K562 (cell line): Measurements from ENCODE around the gene ZBTB38. TPM values are rescaled to one million over a fixed set of nuclear protein-coding genes. Genes with fewer than 3 reads are reported as not detected.

ENCODE experiments used
- ARID3B ChIP-seq: fragments of 250-450 bp; sonication (Bioruptor Pico); IDR thresholded peaks from 2 replicates; pipeline ENCODE4 v1.4.0; 2020; ENCODE audit warnings: borderline replicate concordance
- DMBX1 ChIP-seq: fragments of 250-450 bp; sonication (Bioruptor Pico); IDR thresholded peaks from 2 replicates; pipeline ENCODE4 v1.8.0; 2022; ENCODE audit warnings: inconsistent platforms, mild to moderate bottlenecking, moderate library complexity, borderline replicate concordance
- EGR1 ChIP-seq: fragments of 450-650 bp; conservative IDR thresholded peaks from 2 replicates; pipeline ENCODE4 v1.6.1; 2017; ENCODE audit warnings: mild to moderate bottlenecking
- ELK1 ChIP-seq: sonication (generic); formaldehyde crosslinking; IDR thresholded peaks from 2 replicates; pipeline ENCODE4 v1.8.1; 2022; ENCODE audit warnings: missing genetic modification reagents
- GTF2A2 ChIP-seq: IDR thresholded peaks from 2 replicates; pipeline ENCODE4 v1.6.1; 2016; ENCODE audit warnings: mild to moderate bottlenecking, missing genetic modification characterization, missing compliant biosample characterization
- HLTF ChIP-seq: fragments of 450-650 bp; IDR thresholded peaks from 2 replicates; pipeline ENCODE4 v1.6.1; 2016
- HNRNPK ChIP-seq: fragments of 200-400 bp; formaldehyde crosslinking; IDR thresholded peaks from one replicate; pipeline ENCODE4 v1.6.1; 2018; ENCODE audit warnings: mild to moderate bottlenecking, low read depth, low read length; ENCODE audit not compliant: poor library complexity, severe bottlenecking
- KLF16 ChIP-seq: IDR thresholded peaks from 2 replicates; pipeline ENCODE4 v1.6.1; 2016; ENCODE audit warnings: antibody characterized with exemption
- MCM3 ChIP-seq: fragments of 450-650 bp; IDR thresholded peaks from 2 replicates; pipeline ENCODE4 v1.6.1; 2016
- MTA1 ChIP-seq: fragments of 450-650 bp; IDR thresholded peaks from 2 replicates; pipeline ENCODE4 v1.6.1; 2017; ENCODE audit warnings: borderline replicate concordance
- PCBP2 ChIP-seq: fragments of 200-400 bp; formaldehyde crosslinking; IDR thresholded peaks from 2 replicates; pipeline ENCODE4 v1.6.1; 2018; ENCODE audit warnings: low read length, low read depth, mild to moderate bottlenecking, moderate library complexity; ENCODE audit not compliant: poor library complexity, severe bottlenecking
- PTTG1 ChIP-seq: fragments of 450-650 bp; IDR thresholded peaks from 2 replicates; pipeline ENCODE4 v1.6.1; 2016; ENCODE audit warnings: low read depth, mild to moderate bottlenecking, missing genetic modification characterization, missing compliant biosample characterization
- RCOR1 ChIP-seq, 2 experiments: IDR thresholded peaks; 2 replicates each; pipeline ENCODE4 v1.6.1; 2012; ENCODE audit warnings: low read depth in 2 of 2, low read length in 2 of 2, borderline replicate concordance in 1 of 2, improper control_type of control experiment in 1 of 2
- VEZF1 ChIP-seq: fragments of 200-800 bp; sonication (Bioruptor generic); IDR thresholded peaks from 2 replicates; pipeline ENCODE4 v1.6.1; 2017; ENCODE audit warnings: missing genetic modification characterization, missing compliant biosample characterization
- XRCC5 ChIP-seq: fragments of 200-400 bp; formaldehyde crosslinking; IDR thresholded peaks from 2 replicates; pipeline ENCODE4 v1.6.1; 2017; ENCODE audit warnings: low read depth, mild to moderate bottlenecking, low read length
- ZBTB43 ChIP-seq: sonication (generic); formaldehyde crosslinking; IDR thresholded peaks from 2 replicates; pipeline ENCODE4 v1.8.0; 2023; ENCODE audit warnings: mild to moderate bottlenecking, missing genetic modification reagents
- ZMIZ1 ChIP-seq, 2 experiments: fragments of 150-350 bp in 1 of 2; IDR thresholded peaks; 2 replicates each; pipeline ENCODE4 v1.6.1; 2012 to 2016; ENCODE audit warnings: low read depth in 2 of 2, low read length in 2 of 2, mild to moderate bottlenecking in 1 of 2, moderate library complexity in 1 of 2
- ZNF143 ChIP-seq: sonication (generic); formaldehyde crosslinking; IDR thresholded peaks from 2 replicates; pipeline ENCODE4 v1.9.0; 2022; ENCODE audit warnings: mild to moderate bottlenecking, missing genetic modification reagents
- ZNF668 ChIP-seq: fragments of 250-450 bp; sonication (Bioruptor Pico); IDR thresholded peaks from 2 replicates; pipeline ENCODE4 v1.8.0; 2022; ENCODE audit warnings: mild to moderate bottlenecking, inconsistent platforms
- polyA plus RNA-seq, 8 experiments: library from polyadenylated mRNA; depleted of rRNA in 4 of 8; stranded (reverse) in 5 of 8; unstranded in 3 of 8; fragments of >200 nt; fragmentation: Nextera tagmentation in 2 of 8; fragmentation: Illumina TruSeq in 1 of 8; extraction: Ambion mirVana in 2 of 8; extraction: Trizol in 1 of 8; gene quantifications; 2 replicates each; pipeline versions ENCODE4 v1.2.1 to v1.2.3, GENCODE V29; 2011 to 2014; ENCODE audit warnings: inconsistent platforms in 1 of 8, missing spikeins in 1 of 8
- total RNA-seq, 7 experiments: library from RNA; depleted of rRNA in 6 of 7; stranded (reverse); fragments of >200 nt in 6 of 7; fragmentation: Illumina TruSeq in 2 of 7; extraction: Trizol in 2 of 7; gene quantifications; 2 replicates each; pipeline versions ENCODE4 v1.2.1 to v1.2.3, GENCODE V29; 2011 to 2021; ENCODE audit warnings: low replicate concordance in 1 of 7

Gene ZBTB38
- total and polyA plus RNA-seq, 9 of the 15 experiments (the other 6 are each of a cell fraction or from before 2014, with no cell fraction given): 12.1 to 39.4 (median 22.9) TPM

- TF ChIP-seq HLTF (no peak), DMBX1 (CRISPR knock-in tag) (no peak), GTF2A2 (tag) (no peak), ELK1 (no peak), ARID3B (CRISPR knock-in tag) (no peak), PTTG1 (no peak), ZMIZ1 (IDR thresholded peaks at IDR 0.05; ENCODE audit: low read depth in 2 of 2, low read length in 2 of 2) (0 out of 4 replicates have a peak, but pooled peaks of 1 of the 2 experiments have one; percentile 23), ZBTB43 (CRISPR knock-in tag) (no peak), ZNF668 (CRISPR knock-in tag) (no peak), KLF16 (no peak), EGR1 (0 out of 2 replicates have a peak, but pooled peaks have one; percentile 27), VEZF1 (CRISPR knock-in tag) (peak; percentile 51), XRCC5 (no peak), ZNF143 (no peak), MCM3 (no peak), MTA1 (no peak), PCBP2 (no peak), RCOR1 (IDR thresholded peaks at IDR 0.05; ENCODE audit: borderline replicate concordance in 1 of 2, low read depth in 2 of 2, low read length in 2 of 2) (peak in 1 of 2 experiments; percentile 59; a peak in 2 of 4 replicates), HNRNPK (no peak)
Measured at GRCh38 chr3:141366285-141367037, 1.8 kb upstream of the ZBTB38 start (continued).
